ENCODE data around the gene XPNPEP2.

Gene XPNPEP2

GRCh38 chrX:129718676-129719075 is 20.1 kb upstream of the XPNPEP2 start:
- H4K8ac ChIP-seq (ENCODE audit: low read length): no peak overlapping the region

GRCh38 chrX:129719268-129719667 is 19.5 kb upstream of the XPNPEP2 start:
- no peaks in the 10 kb centered on the region for H3K36me3 ChIP-seq (ENCODE audit: control insufficient read depth in 1 of 2, insufficient read depth in 2 of 2, low read depth in 1 of 2, low read length in 2 of 2)
- no peak overlapping the region for H2BK5ac ChIP-seq (ENCODE audit: low read depth, low read length, poor library complexity, severe bottlenecking)
- H2BK12ac ChIP-seq (ENCODE audit: low read length in 2 of 2): no peak overlapping the region
- H4K91ac ChIP-seq (ENCODE audit: low read length): no peak overlapping the region
- H2AK5ac ChIP-seq (ENCODE audit: low read length, severe bottlenecking): no peak overlapping the region
- WGBS: 100% methylated on average over 2 of the region's 2 CpGs
- H3K27ac ChIP-seq (ENCODE audit: low read length, poor library complexity, severe bottlenecking): no peak overlapping the region
- no peak overlapping the region for H3K14ac ChIP-seq (ENCODE audit: low read length in 2 of 2)
- H4K8ac ChIP-seq (ENCODE audit: low read length): no peak overlapping the region
- H3K4me2 ChIP-seq (ENCODE audit: low read length, poor library complexity, severe bottlenecking): no peak overlapping the region
- H3K27me3 ChIP-seq (ENCODE audit: control insufficient read depth in 1 of 2, insufficient read depth in 1 of 2, low read length in 2 of 2): peaks cover 0 to 67% of the 10 kb centered on the region in 2 experiments
- DNase-seq: no peak
- H2BK120ac ChIP-seq (ENCODE audit: low read depth, low read length): no peak overlapping the region
- H2BK15ac ChIP-seq (ENCODE audit: low read depth, poor library complexity, severe bottlenecking): no peak overlapping the region
- H3K79me1 ChIP-seq (replicated peaks; ENCODE audit: low read length, poor library complexity, severe bottlenecking): no peaks in the 10 kb centered on the region
- H3K4me1 ChIP-seq (ENCODE audit: control insufficient read depth, insufficient read depth, low read depth, low read length): peaks cover 3% of the 10 kb centered on the region
- H3K23ac ChIP-seq (ENCODE audit: low read length in 2 of 2): no peak overlapping the region
- no peak overlapping the region for H3K18ac ChIP-seq (ENCODE audit: low read depth in 1 of 2, low read length in 2 of 2)
- no peak overlapping the region for H3K9ac ChIP-seq (ENCODE audit: low read length)
- H3K4me3 ChIP-seq (ENCODE audit: insufficient read depth in 1 of 2, low read depth in 1 of 2, low read length in 2 of 2): no peak overlapping the region
- no peak overlapping the region for H3K4ac ChIP-seq (ENCODE audit: low read depth in 1 of 2, low read length in 2 of 2)
- no peak overlapping the region for H2AFZ ChIP-seq (ENCODE audit: low read depth, low read length)
- no peaks in the 10 kb centered on the region for H3K9me3 ChIP-seq (ENCODE audit: control insufficient read depth, low read length)

More at GRCh38 chrX:129718676-129719075, 20.1 kb upstream of the XPNPEP2 start:
- Histone ChIP-seq H3K4me1 (ENCODE audit: control insufficient read depth, insufficient read depth, low read depth, low read length) (peaks cover 3% of the 10 kb centered on the region), H3K18ac (ENCODE audit: low read depth in 1 of 2, low read length in 2 of 2) (peak overlapping the region in 1 of 2 experiments; percentile 16), H3K4me2 (ENCODE audit: low read length, poor library complexity, severe bottlenecking) (no peak overlapping the region), H3K9me3 (ENCODE audit: control insufficient read depth, low read length) (no peaks in the 10 kb centered on the region), H2BK5ac (ENCODE audit: low read depth, low read length, poor library complexity, severe bottlenecking) (no peak overlapping the region), H3K27ac (ENCODE audit: low read length, poor library complexity, severe bottlenecking) (no peak overlapping the region), H2BK120ac (ENCODE audit: low read depth, low read length) (no peak overlapping the region), H3K23ac (ENCODE audit: low read length in 2 of 2) (no peak overlapping the region), H3K14ac (ENCODE audit: low read length in 2 of 2) (no peak overlapping the region), H2AK5ac (ENCODE audit: low read length, severe bottlenecking) (no peak overlapping the region), H3K9ac (ENCODE audit: low read length) (no peak overlapping the region), H3K4ac (ENCODE audit: low read depth in 1 of 2, low read length in 2 of 2) (no peak overlapping the region), H2BK15ac (ENCODE audit: low read depth, poor library complexity, severe bottlenecking) (no peak overlapping the region), H3K36me3 (ENCODE audit: control insufficient read depth in 1 of 2, insufficient read depth in 2 of 2, low read depth in 1 of 2, low read length in 2 of 2) (no peaks in the 10 kb centered on the region), H4K91ac (ENCODE audit: low read length) (no peak overlapping the region), H2BK12ac (ENCODE audit: low read length in 2 of 2) (no peak overlapping the region), H3K4me3 (ENCODE audit: insufficient read depth in 1 of 2, low read depth in 1 of 2, low read length in 2 of 2) (no peak overlapping the region), H2AFZ (ENCODE audit: low read depth, low read length) (no peak overlapping the region), H3K79me1 (replicated peaks; ENCODE audit: low read length, poor library complexity, severe bottlenecking) (no peaks in the 10 kb centered on the region), H3K27me3 (ENCODE audit: control insufficient read depth in 1 of 2, insufficient read depth in 1 of 2, low read length in 2 of 2) (peaks cover 0 to 63% of the 10 kb centered on the region in 2 experiments)
- DNase-seq: no peak
- WGBS: 91% methylated on average over 4 of the region's 5 CpGs

GRCh38 chrX:129719931-129720530 is 18.7 kb upstream of the XPNPEP2 start:
- Histone ChIP-seq H2BK15ac (ENCODE audit: low read depth, poor library complexity, severe bottlenecking) (no peak overlapping the region), H2AK5ac (ENCODE audit: low read length, severe bottlenecking) (no peak overlapping the region), H2BK120ac (ENCODE audit: low read depth, low read length) (no peak overlapping the region), H2BK5ac (ENCODE audit: low read depth, low read length, poor library complexity, severe bottlenecking) (no peak overlapping the region), H3K23ac (ENCODE audit: low read length in 2 of 2) (no peak overlapping the region), H3K4me1 (ENCODE audit: control insufficient read depth, insufficient read depth, low read depth, low read length) (peaks cover 3% of the 10 kb centered on the region), H3K4ac (ENCODE audit: low read depth in 1 of 2, low read length in 2 of 2) (no peak overlapping the region), H3K9ac (ENCODE audit: low read length) (no peak overlapping the region), H3K36me3 (ENCODE audit: control insufficient read depth in 1 of 2, insufficient read depth in 2 of 2, low read depth in 1 of 2, low read length in 2 of 2) (no peaks in the 10 kb centered on the region), H3K14ac (ENCODE audit: low read length in 2 of 2) (no peak overlapping the region), H3K4me2 (ENCODE audit: low read length, poor library complexity, severe bottlenecking) (no peak overlapping the region), H3K9me3 (ENCODE audit: control insufficient read depth, low read length) (no peaks in the 10 kb centered on the region), H3K18ac (ENCODE audit: low read depth in 1 of 2, low read length in 2 of 2) (no peak overlapping the region), H4K8ac (ENCODE audit: low read length) (no peak overlapping the region), H3K27ac (ENCODE audit: low read length, poor library complexity, severe bottlenecking) (no peak overlapping the region), H4K91ac (ENCODE audit: low read length) (no peak overlapping the region), H3K79me1 (replicated peaks; ENCODE audit: low read length, poor library complexity, severe bottlenecking) (no peaks in the 10 kb centered on the region), H3K4me3 (ENCODE audit: insufficient read depth in 1 of 2, low read depth in 1 of 2, low read length in 2 of 2) (no peak overlapping the region), H2AFZ (ENCODE audit: low read depth, low read length) (no peak overlapping the region), H2BK12ac (ENCODE audit: low read length in 2 of 2) (no peak overlapping the region), H3K27me3 (ENCODE audit: control insufficient read depth in 1 of 2, insufficient read depth in 1 of 2, low read length in 2 of 2) (peaks cover 0 to 75% of the 10 kb centered on the region in 2 experiments)
- WGBS: 68% methylated on average over 8 of the region's 11 CpGs
- DNase-seq: no peak

GRCh38 chrX:129720741-129721140 is 18.0 kb upstream of the XPNPEP2 start:
- peaks cover 3% of the 10 kb centered on the region for H3K4me1 ChIP-seq (ENCODE audit: control insufficient read depth, insufficient read depth, low read depth, low read length)
- H3K9me3 ChIP-seq (ENCODE audit: control insufficient read depth, low read length): no peaks in the 10 kb centered on the region
- no peak overlapping the region for H2AFZ ChIP-seq (ENCODE audit: low read depth, low read length)
- no peak overlapping the region for H3K4me2 ChIP-seq (ENCODE audit: low read length, poor library complexity, severe bottlenecking)
- H3K27me3 ChIP-seq (ENCODE audit: control insufficient read depth in 1 of 2, insufficient read depth in 1 of 2, low read length in 2 of 2): peaks cover 0 to 82% of the 10 kb centered on the region in 2 experiments
- H3K4ac ChIP-seq (ENCODE audit: low read depth in 1 of 2, low read length in 2 of 2): no peak overlapping the region
- no peak overlapping the region for H3K14ac ChIP-seq (ENCODE audit: low read length in 2 of 2)
- no peak overlapping the region for H2BK12ac ChIP-seq (ENCODE audit: low read length in 2 of 2)
- WGBS: 94% methylated on average over 6 of the region's 6 CpGs
- H4K91ac ChIP-seq (ENCODE audit: low read length): no peak overlapping the region
- no peak overlapping the region for H3K18ac ChIP-seq (ENCODE audit: low read depth in 1 of 2, low read length in 2 of 2)
- H2BK120ac ChIP-seq (ENCODE audit: low read depth, low read length): no peak overlapping the region
- H2AK5ac ChIP-seq (ENCODE audit: low read length, severe bottlenecking): no peak overlapping the region
- no peak overlapping the region for H3K9ac ChIP-seq (ENCODE audit: low read length)
- H3K36me3 ChIP-seq (ENCODE audit: control insufficient read depth in 1 of 2, insufficient read depth in 2 of 2, low read depth in 1 of 2, low read length in 2 of 2): no peaks in the 10 kb centered on the region
- H3K27ac ChIP-seq (ENCODE audit: low read length, poor library complexity, severe bottlenecking): no peak overlapping the region
- no peak overlapping the region for H2BK5ac ChIP-seq (ENCODE audit: low read depth, low read length, poor library complexity, severe bottlenecking)
- no peak overlapping the region for H3K23ac ChIP-seq (ENCODE audit: low read length in 2 of 2)
- DNase-seq: no peak
- no peak overlapping the region for H2BK15ac ChIP-seq (ENCODE audit: low read depth, poor library complexity, severe bottlenecking)
- no peaks in the 10 kb centered on the region for H3K79me1 ChIP-seq (replicated peaks; ENCODE audit: low read length, poor library complexity, severe bottlenecking)
- H3K4me3 ChIP-seq (ENCODE audit: insufficient read depth in 1 of 2, low read depth in 1 of 2, low read length in 2 of 2): no peak overlapping the region
- no peak overlapping the region for H4K8ac ChIP-seq (ENCODE audit: low read length)
